ENCODE data around the gene CDH26.
"Not testable (repeated sequence)": the region's sequence is repeated elsewhere in the genome, so short reads cannot be mapped to it uniquely, and the experiment has no call there.

The CDH26 gene

GRCh38 chr20:59942245-59942644, 16.0 kb upstream of the CDH26 start:
- no peak for DNase-seq

GRCh38 chr20:59944726-59945125, 13.5 kb upstream of the CDH26 start:
- no peak for DNase-seq

- no peak for DNase-seq
These were observed 13.0 kb upstream of the CDH26 start for GRCh38 chr20:59945175-59945574.

- no peak for DNase-seq
These were observed 12.5 kb upstream of the CDH26 start for GRCh38 chr20:59945731-59946130.

GRCh38 chr20:59947376-59947775, 10.8 kb upstream of the CDH26 start:
- no peak for DNase-seq

- DNase-seq: no peak
These were observed 10.0 kb upstream of the CDH26 start for GRCh38 chr20:59948212-59948611.

- DNase-seq: peak in 1 of 2 donors; percentile 71
These were observed 9.1 kb upstream of the CDH26 start for GRCh38 chr20:59948828-59949720.

GRCh38 chr20:59949911-59950310, 8.3 kb upstream of the CDH26 start:
- no peak for DNase-seq

GRCh38 chr20:59954718-59955117, 3.5 kb upstream of the CDH26 start:
- DNase-seq: no peak

- DNase-seq: peak in 1 of 2 donors; percentile 78
These were observed 3.0 kb upstream of the CDH26 start for GRCh38 chr20:59955131-59955796.

GRCh38 chr20:59957568-59957967, 655 bp upstream of the CDH26 start:
- DNase-seq: not testable (repeated sequence)

GRCh38 chr20:59958626-59959025, 403 bp downstream of the CDH26 start:
- DNase-seq: no peak

- no peak for DNase-seq
These were observed 3.2 kb downstream of the CDH26 start for GRCh38 chr20:59961423-59961822.

- no peak for DNase-seq
These were observed 3.9 kb downstream of the CDH26 start for GRCh38 chr20:59962155-59962554.

GRCh38 chr20:59966428-59966827, 8.2 kb downstream of the CDH26 start:
- peak; percentile 29 to 77 for DNase-seq

- DNase-seq: no peak
These were observed 13.2 kb downstream of the CDH26 start for GRCh38 chr20:59971428-59971827.

- DNase-seq: no peak
These were observed 14.0 kb downstream of the CDH26 start for GRCh38 chr20:59972037-59972801.

GRCh38 chr20:59976156-59976782, 18.0 kb downstream of the CDH26 start:
- no peak for DNase-seq

- peak; percentile 37 to 63 for DNase-seq
These were observed 18.9 kb downstream of the CDH26 start for GRCh38 chr20:59977086-59977485.

- DNase-seq: no peak
These were observed 24.9 kb downstream of the CDH26 start for GRCh38 chr20:59983076-59983475.

GRCh38 chr20:59984541-59984940, 26.3 kb downstream of the CDH26 start:
- no peak for DNase-seq

GRCh38 chr20:59985164-59985563, 26.9 kb downstream of the CDH26 start:
- DNase-seq: no peak

- no peak for DNase-seq
These were observed 27.6 kb downstream of the CDH26 start for GRCh38 chr20:59985864-59986263.
